HepG2 (cell line): ENCODE results near the gene IPMK. TPM values are rescaled to one million over a fixed set of nuclear protein-coding genes. Genes with fewer than 3 reads are reported as not detected.

Experiments
- ATAC-seq: fragments of 200-7000 bp; cut with Tn5 transposase; 3 replicates; pipeline ENCODE4 v1.9.1; 2020; ENCODE audit warnings: mild to moderate bottlenecking, moderate library complexity
- BruUV-seq: library from RNA; stranded (reverse); fragments of 400-500 nt; replicated peaks from 2 replicates; lab custom pipeline; 2021; lab: Mats Ljungman, UMichigan
- CTCF ChIA-PET: fragments of 300-600 bp; formaldehyde crosslinking; extraction: SDS; loops from one replicate; lab custom pipeline; 2021; ENCODE audit warnings: low total read pairs, inconsistent platforms, low intra/inter-chr PET ratio; lab: Yijun Ruan, JAX
- POLR2A ChIA-PET: fragments of 350-600 bp; sonication (Branson Sonifier 250); formaldehyde crosslinking; loops from one replicate; lab custom pipeline; 2020; ENCODE audit warnings: antibody characterized with exemption, inconsistent platforms; lab: Yijun Ruan, JAX
- DNase-seq: peaks from one replicate; pipeline ENCODE4 v3.0.0-alpha.2; 2015; ENCODE audit warnings: low spot score
- FAIRE-seq: peaks from 3 replicates; lab custom pipeline; 2011; peaks lifted over from hg19 to GRCh38; lab: Jason Lieb, UNC
- H2AFZ ChIP-seq: one replicate; pipeline ENCODE4 v1.6.1; 2011; ENCODE audit warnings: low read length, inconsistent platforms
- H3K27ac ChIP-seq: fragments of 300-600 bp; 3 replicates; pipeline ENCODE4 v1.8.0; 2011; ENCODE audit warnings: mixed run types, mild to moderate bottlenecking, mixed read lengths, low read length, inconsistent platforms; ENCODE audit not compliant: insufficient read depth; ENCODE audit errors: extremely low read length
- H3K27me3 ChIP-seq, 2 experiments: fragments of 200-600 bp in 1 of 2; 2 replicates in 1 of 2; 3 replicates in 1 of 2; pipeline versions ENCODE4 v1.6.0 to v1.8.0; 2011; ENCODE audit warnings: low read length in 2 of 2, mild to moderate bottlenecking in 2 of 2, moderate library complexity in 2 of 2, inconsistent platforms in 1 of 2; ENCODE audit not compliant: insufficient read depth in 2 of 2, control insufficient read depth in 1 of 2
- H3K36me3 ChIP-seq, 2 experiments: fragments of 200-600 bp in 1 of 2; replicated peaks in 1 of 2; 2 replicates in 1 of 2; 3 replicates in 1 of 2; pipeline versions ENCODE4 v1.5.1 to v1.8.0; 2011; ENCODE audit warnings: low read length in 2 of 2, inconsistent platforms in 1 of 2; ENCODE audit not compliant: insufficient read depth in 2 of 2, control insufficient read depth in 1 of 2
- H3K4me1 ChIP-seq: 2 replicates; pipeline ENCODE4 v1.5.1; 2012; ENCODE audit warnings: low read length, inconsistent platforms; ENCODE audit not compliant: insufficient read depth
- H3K4me2 ChIP-seq: 2 replicates; pipeline ENCODE4 v1.6.0; 2011; ENCODE audit warnings: low read depth, low read length, inconsistent platforms
- H3K4me3 ChIP-seq, 3 experiments: fragments of 200-600 bp in 1 of 3; sonication (generic), shearing (Covaris generic) in 1 of 3; replicated peaks in 1 of 3; 2 replicates each; pipeline ENCODE4 v1.5.1; 2011 to 2016; ENCODE audit warnings: low read length in 3 of 3, inconsistent platforms in 2 of 3, low read depth in 2 of 3, mild to moderate bottlenecking in 2 of 3, control low read depth in 1 of 3, mixed read lengths in 1 of 3; ENCODE audit not compliant: insufficient read depth in 1 of 3
- H3K79me2 ChIP-seq: one replicate; pipeline ENCODE4 v1.6.1; 2011; ENCODE audit warnings: low read length, inconsistent platforms; ENCODE audit not compliant: insufficient read depth
- H3K9ac ChIP-seq: 2 replicates; pipeline ENCODE4 v1.6.0; 2011; ENCODE audit warnings: mild to moderate bottlenecking, low read depth, low read length, inconsistent platforms; ENCODE audit not compliant: insufficient read depth
- H3K9me3 ChIP-seq: 2 replicates; pipeline ENCODE4 v1.5.1; 2012; ENCODE audit warnings: mild to moderate bottlenecking, low read length
- H4K20me1 ChIP-seq: 2 replicates; pipeline ENCODE4 v1.6.0; 2011; ENCODE audit warnings: inconsistent platforms, mild to moderate bottlenecking, low read length, moderate library complexity; ENCODE audit not compliant: insufficient read depth
- MXD1 ChIP-seq: sonication (generic); formaldehyde crosslinking; IDR thresholded peaks from 2 replicates; pipeline ENCODE4 v1.4.0; 2020; ENCODE audit warnings: mild to moderate bottlenecking, missing genetic modification reagents
- NBN ChIP-seq: fragments of 450-650 bp; conservative IDR thresholded peaks from 2 replicates; pipeline ENCODE4 v1.6.1; 2017
- SMARCC2 ChIP-seq: fragments of 450-650 bp; IDR thresholded peaks from 2 replicates; pipeline ENCODE4 v1.6.1; 2017; ENCODE audit warnings: antibody characterized with exemption, mild to moderate bottlenecking
- ZFP91 ChIP-seq: sonication (generic); formaldehyde crosslinking; IDR thresholded peaks from 2 replicates; pipeline ENCODE4 v1.9.0; 2022; ENCODE audit warnings: missing genetic modification reagents, mild to moderate bottlenecking, borderline replicate concordance
- ZNF205 ChIP-seq: IDR thresholded peaks from 2 replicates; pipeline ENCODE4 v1.6.1; 2018; ENCODE audit warnings: missing biosample characterization, missing genetic modification reagents
- ZNF251 ChIP-seq: sonication (generic); formaldehyde crosslinking; IDR thresholded peaks from 2 replicates; pipeline ENCODE4 v1.9.0; 2021; ENCODE audit warnings: mild to moderate bottlenecking, missing genetic modification reagents
- ZNF362 ChIP-seq: sonication (generic); formaldehyde crosslinking; IDR thresholded peaks from 2 replicates; pipeline ENCODE4 v1.4.0; 2020; ENCODE audit warnings: missing genetic modification reagents, mild to moderate bottlenecking, borderline replicate concordance
- ZNF569 ChIP-seq: sonication (generic); formaldehyde crosslinking; IDR thresholded peaks from 2 replicates; pipeline ENCODE4 v1.5.0; 2020; ENCODE audit warnings: mild to moderate bottlenecking, missing genetic modification reagents, moderate library complexity, borderline replicate concordance
- ZNF720 ChIP-seq: sonication (generic); formaldehyde crosslinking; IDR thresholded peaks from 2 replicates; pipeline ENCODE4 v1.4.0; 2020; ENCODE audit warnings: missing genetic modification reagents
- WGBS: methylation state at CpG from one replicate; pipeline ENCODE4 v1.1.6; 2017; ENCODE audit warnings: low lambda C conversion rate; 5-methylcytosine and 5-hydroxymethylcytosine counted together
- in situ Hi-C: cut with HindIII; loops from 2 replicates; pipeline ENCODE4 v1.10.0; 2017; ENCODE audit warnings: low pct_unique_long_range_greater_than_20kb; ENCODE audit not compliant: extremely low pct_ligation_motif_present
- intact Hi-C: fragments of 100-400 bp; cut with micrococcal nuclease; formaldehyde crosslinking; loops from one replicate; pipeline ENCODE4 v1.10.0; 2022; ENCODE audit not compliant: unreplicated experiment
- polyA plus RNA-seq, 8 experiments: library from polyadenylated mRNA; depleted of rRNA in 3 of 8; stranded (reverse) in 7 of 8; unstranded in 1 of 8; fragments of >200 nt; fragmentation: Illumina TruSeq in 4 of 8; extraction: Trizol in 4 of 8; gene quantifications; 2 replicates each; pipeline versions ENCODE4 v1.2.1 to v1.2.3, GENCODE V29; 2011 to 2016; ENCODE audit warnings: low read depth in 4 of 8, missing spikeins in 1 of 8, mixed read lengths in 1 of 8; ENCODE audit not compliant: insufficient read depth in 1 of 8
- total RNA-seq, 5 experiments: library from RNA; depleted of rRNA; stranded (reverse); fragments of >200 nt; fragmentation: Illumina TruSeq; extraction: Trizol; gene quantifications; 2 replicates each; pipeline ENCODE4 v1.2.3, GENCODE V29; 2016; ENCODE audit warnings: low read depth in 1 of 5
- TF ChIP-seq, protein P1 (sequence below): sonication (generic); formaldehyde crosslinking; IDR thresholded peaks from 2 replicates; pipeline ENCODE4 v1.5.1; 2020; ENCODE audit warnings: missing genetic modification reagents, mild to moderate bottlenecking, borderline replicate concordance
- TF ChIP-seq, protein P2 (sequence below): sonication (generic); formaldehyde crosslinking; IDR thresholded peaks from 2 replicates; pipeline ENCODE4 v1.4.0; 2020; ENCODE audit warnings: missing genetic modification reagents, low read depth, mild to moderate bottlenecking, borderline replicate concordance

The IPMK gene
- total and polyA plus RNA-seq, 2 of the 13 experiments (the other 11 are each of a cell fraction or from before 2014, with no cell fraction given): 2.7 to 3.9 TPM

GRCh38 chr10:58180666-58181065 lies 87.0 kb downstream of the IPMK start:
- ATAC-seq: no peak; the same call in 2 of the 3 replicates

More at GRCh38 chr10:58180666-58181065, 87.0 kb downstream of the IPMK start:
- Histone ChIP-seq H3K9ac (no peak overlapping the region), H2AFZ (no peak overlapping the region), H3K27ac (no peak overlapping the region), H3K79me2 (no peaks in the 10 kb centered on the region), H3K4me1 (no peaks in the 10 kb centered on the region), H3K27me3 (no peaks in the 10 kb centered on the region), H3K4me2 (no peak overlapping the region), H4K20me1 (no peaks in the 10 kb centered on the region), H3K4me3 (no peak overlapping the region), H3K9me3 (no peaks in the 10 kb centered on the region), H3K36me3 (no peaks in the 10 kb centered on the region)
- ChIA-PET CTCF (no interaction called here), POLR2A (interaction anchor here (0.6 kb wide), 1 partner anchor 119 kb away, joined by 3 read pairs; no protein-coding TSS in a partner anchor)
- no peak for FAIRE-seq
- BruUV-seq: no TSS peak
- no peak for DNase-seq
- TF ChIP-seq ZNF720 (CRISPR knock-in tag) (no peak), ZNF569 (CRISPR knock-in tag) (no peak), ZNF362 (no peak), ZNF205 (CRISPR knock-in tag) (no peak), ZNF251 (CRISPR knock-in tag) (no peak), NBN (no peak), SMARCC2 (no peak), ZFP91 (CRISPR knock-in tag) (no peak), MXD1 (no peak)
- TF ChIP-seq, protein P1, sequence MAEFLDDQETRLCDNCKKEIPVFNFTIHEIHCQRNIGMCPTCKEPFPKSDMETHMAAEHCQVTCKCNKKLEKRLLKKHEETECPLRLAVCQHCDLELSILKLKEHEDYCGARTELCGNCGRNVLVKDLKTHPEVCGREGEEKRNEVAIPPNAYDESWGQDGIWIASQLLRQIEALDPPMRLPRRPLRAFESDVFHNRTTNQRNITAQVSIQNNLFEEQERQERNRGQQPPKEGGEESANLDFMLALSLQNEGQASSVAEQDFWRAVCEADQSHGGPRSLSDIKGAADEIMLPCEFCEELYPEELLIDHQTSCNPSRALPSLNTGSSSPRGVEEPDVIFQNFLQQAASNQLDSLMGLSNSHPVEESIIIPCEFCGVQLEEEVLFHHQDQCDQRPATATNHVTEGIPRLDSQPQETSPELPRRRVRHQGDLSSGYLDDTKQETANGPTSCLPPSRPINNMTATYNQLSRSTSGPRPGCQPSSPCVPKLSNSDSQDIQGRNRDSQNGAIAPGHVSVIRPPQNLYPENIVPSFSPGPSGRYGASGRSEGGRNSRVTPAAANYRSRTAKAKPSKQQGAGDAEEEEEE: no peak
- TF ChIP-seq, protein P2, sequence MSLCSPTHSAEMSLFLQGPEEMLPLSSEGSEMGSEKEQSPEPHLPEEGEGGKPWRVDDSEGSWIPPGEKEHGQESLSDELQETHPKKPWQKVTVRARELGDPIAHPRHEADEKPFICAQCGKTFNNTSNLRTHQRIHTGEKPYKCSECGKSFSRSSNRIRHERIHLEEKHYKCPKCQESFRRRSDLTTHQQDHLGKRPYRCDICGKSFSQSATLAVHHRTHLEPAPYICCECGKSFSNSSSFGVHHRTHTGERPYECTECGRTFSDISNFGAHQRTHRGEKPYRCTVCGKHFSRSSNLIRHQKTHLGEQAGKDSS (CRISPR knock-in tag): no peak
- intact Hi-C loops: no loop called here
- in situ Hi-C loops: loop anchor here (5.0 to 10.0 kb wide), 2 partner anchors 112 to 204 kb away; partner anchors contain the start of gene TFAM
- WGBS: 25% methylated on average over 6 of the region's 6 CpGs
